Measurements from ENCODE around the gene FGFR2.

Gene FGFR2

DNA sequence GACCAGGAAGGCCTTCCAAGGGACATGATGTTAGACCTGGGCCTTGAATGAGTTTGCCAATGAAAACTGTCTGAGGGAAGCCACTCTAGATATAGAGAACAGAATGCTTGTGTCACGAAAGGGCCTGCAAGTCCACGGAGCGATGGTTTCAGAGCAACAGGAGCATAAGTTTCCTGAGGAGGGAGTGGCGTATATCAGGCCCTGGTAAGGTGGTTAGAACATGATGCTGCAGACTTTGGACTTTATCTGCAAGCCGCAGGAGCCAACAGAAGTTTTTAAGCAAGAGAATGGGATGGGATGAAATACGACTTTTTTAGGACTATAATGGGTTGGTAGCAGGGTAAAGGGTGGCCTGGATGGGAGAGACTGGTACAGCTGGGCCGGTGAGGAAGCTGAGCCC, 136.0 kb downstream of the FGFR2 start:
- Histone ChIP-seq H3K4me3 (ENCODE audit: low read length) (no peak overlapping the region), H3K4me2 (ENCODE audit: low read length) (no peak overlapping the region), H3F3A (ENCODE audit: control insufficient read depth, insufficient read depth) (no peaks in the 10 kb centered on the region), H3K36me3 (ENCODE audit: control insufficient read depth, low read length) (no peaks in the 10 kb centered on the region), H3K27ac (ENCODE audit: low read depth, low read length) (no peak overlapping the region), H3K27me3 (ENCODE audit: control insufficient read depth, low read length) (no peaks in the 10 kb centered on the region), H4K20me1 (ENCODE audit: control insufficient read depth, insufficient read depth, low read depth, low read length) (no peaks in the 10 kb centered on the region), H3K9me2 (replicated peaks; ENCODE audit: control insufficient read depth, low read length) (no peaks in the 10 kb centered on the region), H3K9me3 (ENCODE audit: control insufficient read depth, insufficient read depth, low read length) (no peaks in the 10 kb centered on the region), H3K79me2 (ENCODE audit: control insufficient read depth, low read length) (no peaks in the 10 kb centered on the region), H3K4me1 (ENCODE audit: control insufficient read depth, low read length) (no peaks in the 10 kb centered on the region)
- TF ChIP-seq, protein P1, sequence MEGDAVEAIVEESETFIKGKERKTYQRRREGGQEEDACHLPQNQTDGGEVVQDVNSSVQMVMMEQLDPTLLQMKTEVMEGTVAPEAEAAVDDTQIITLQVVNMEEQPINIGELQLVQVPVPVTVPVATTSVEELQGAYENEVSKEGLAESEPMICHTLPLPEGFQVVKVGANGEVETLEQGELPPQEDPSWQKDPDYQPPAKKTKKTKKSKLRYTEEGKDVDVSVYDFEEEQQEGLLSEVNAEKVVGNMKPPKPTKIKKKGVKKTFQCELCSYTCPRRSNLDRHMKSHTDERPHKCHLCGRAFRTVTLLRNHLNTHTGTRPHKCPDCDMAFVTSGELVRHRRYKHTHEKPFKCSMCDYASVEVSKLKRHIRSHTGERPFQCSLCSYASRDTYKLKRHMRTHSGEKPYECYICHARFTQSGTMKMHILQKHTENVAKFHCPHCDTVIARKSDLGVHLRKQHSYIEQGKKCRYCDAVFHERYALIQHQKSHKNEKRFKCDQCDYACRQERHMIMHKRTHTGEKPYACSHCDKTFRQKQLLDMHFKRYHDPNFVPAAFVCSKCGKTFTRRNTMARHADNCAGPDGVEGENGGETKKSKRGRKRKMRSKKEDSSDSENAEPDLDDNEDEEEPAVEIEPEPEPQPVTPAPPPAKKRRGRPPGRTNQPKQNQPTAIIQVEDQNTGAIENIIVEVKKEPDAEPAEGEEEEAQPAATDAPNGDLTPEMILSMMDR (IDR thresholded peaks at IDR 0.05; ENCODE audit: low read depth, low read length, poor library complexity, severe bottlenecking): no peak
- no peak for TF ChIP-seq EZH2phosphoT487 (IDR thresholded peaks at IDR 0.05; ENCODE audit: borderline replicate concordance, low read length)

DNA sequence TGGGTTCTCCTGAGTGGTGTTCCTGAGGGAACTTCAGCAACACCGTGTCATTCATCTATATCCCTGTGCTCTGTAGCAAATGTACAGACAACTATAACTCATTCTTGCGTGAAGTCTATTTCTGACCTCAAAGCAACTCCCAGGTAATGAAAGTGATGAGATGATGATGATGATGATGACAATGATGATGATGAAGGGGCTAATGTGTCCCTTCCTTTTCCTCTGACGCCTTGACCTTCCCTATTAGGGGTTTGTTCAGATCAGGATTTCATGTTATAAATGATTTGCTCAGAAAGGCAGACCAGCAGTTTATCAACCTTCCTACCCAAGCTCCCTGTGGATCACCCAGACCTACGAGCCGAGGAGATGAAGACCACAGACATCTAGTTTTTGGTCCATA, 136.9 kb downstream of the FGFR2 start:
- Histone ChIP-seq H3K27ac (ENCODE audit: low read depth, low read length) (no peak overlapping the region), H3K27me3 (ENCODE audit: control insufficient read depth, low read length) (no peaks in the 10 kb centered on the region), H3K9me2 (replicated peaks; ENCODE audit: control insufficient read depth, low read length) (no peaks in the 10 kb centered on the region), H3K4me2 (ENCODE audit: low read length) (no peak overlapping the region), H3K9me3 (ENCODE audit: control insufficient read depth, insufficient read depth, low read length) (no peaks in the 10 kb centered on the region), H3K36me3 (ENCODE audit: control insufficient read depth, low read length) (no peaks in the 10 kb centered on the region), H4K20me1 (ENCODE audit: control insufficient read depth, insufficient read depth, low read depth, low read length) (no peaks in the 10 kb centered on the region), H3K79me2 (ENCODE audit: control insufficient read depth, low read length) (no peaks in the 10 kb centered on the region), H3K4me3 (ENCODE audit: low read length) (no peak overlapping the region), H3K4me1 (ENCODE audit: control insufficient read depth, low read length) (no peaks in the 10 kb centered on the region), H3F3A (ENCODE audit: control insufficient read depth, insufficient read depth) (no peaks in the 10 kb centered on the region)
- TF ChIP-seq EZH2phosphoT487 (IDR thresholded peaks at IDR 0.05; ENCODE audit: borderline replicate concordance, low read length): no peak
- TF ChIP-seq, protein P1 (IDR thresholded peaks at IDR 0.05; ENCODE audit: low read depth, low read length, poor library complexity, severe bottlenecking): no peak

DNA sequence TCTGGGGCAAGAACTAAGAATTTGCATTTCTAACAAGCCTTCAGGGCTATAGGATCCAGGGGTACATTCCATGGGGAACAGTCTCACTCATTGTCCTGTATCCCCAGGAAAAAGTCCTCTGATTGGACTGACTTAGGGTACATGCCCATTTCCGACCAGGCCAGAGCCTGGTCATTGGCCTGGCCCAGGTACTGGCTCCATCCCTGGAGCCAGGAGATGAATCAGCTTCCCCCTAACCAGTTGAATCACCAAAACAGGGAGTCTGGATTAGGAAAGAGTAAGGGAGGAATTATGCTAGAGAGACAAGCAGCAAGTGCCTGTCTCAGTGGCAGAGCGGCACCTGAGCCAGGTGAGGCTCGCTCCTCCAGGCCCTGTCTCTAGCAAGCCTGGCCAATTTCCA, 137.5 kb downstream of the FGFR2 start:
- H3K4me1 ChIP-seq (ENCODE audit: control insufficient read depth, low read length): no peaks in the 10 kb centered on the region
- TF ChIP-seq, protein P1 (IDR thresholded peaks at IDR 0.05; ENCODE audit: low read depth, low read length, poor library complexity, severe bottlenecking): no peak
- TF ChIP-seq EZH2phosphoT487 (IDR thresholded peaks at IDR 0.05; ENCODE audit: borderline replicate concordance, low read length): no peak
- no peaks in the 10 kb centered on the region for H3K9me2 ChIP-seq (replicated peaks; ENCODE audit: control insufficient read depth, low read length)
- no peaks in the 10 kb centered on the region for H3K79me2 ChIP-seq (ENCODE audit: control insufficient read depth, low read length)
- no peaks in the 10 kb centered on the region for H4K20me1 ChIP-seq (ENCODE audit: control insufficient read depth, insufficient read depth, low read depth, low read length)
- no peaks in the 10 kb centered on the region for H3F3A ChIP-seq (ENCODE audit: control insufficient read depth, insufficient read depth)
- H3K27ac ChIP-seq (ENCODE audit: low read depth, low read length): no peak overlapping the region
- H3K9me3 ChIP-seq (ENCODE audit: control insufficient read depth, insufficient read depth, low read length): no peaks in the 10 kb centered on the region
- H3K27me3 ChIP-seq (ENCODE audit: control insufficient read depth, low read length): no peaks in the 10 kb centered on the region
- H3K4me2 ChIP-seq (ENCODE audit: low read length): no peak overlapping the region
- no peak overlapping the region for H3K4me3 ChIP-seq (ENCODE audit: low read length)
- H3K36me3 ChIP-seq (ENCODE audit: control insufficient read depth, low read length): no peaks in the 10 kb centered on the region
